NOMO-1 (cell line): ENCODE results near the gene MRPL16.
"Not testable (repeated sequence)": the region's sequence is repeated elsewhere in the genome, so short reads cannot be mapped to it uniquely, and the experiment has no call there.

Source experiments
- DNase-seq, 2 experiments: peaks; one replicate each; lab custom pipeline; 2025; ENCODE audit not compliant: unreplicated experiment in 2 of 2; lab: John Stamatoyannopoulos, UW

Gene MRPL16

GRCh38 chr11:59810189-59810910 is at the start of gene MRPL16:
Gene MRPL16 (minus strand): TSS chr11:59810778. CDS start chr11:59810658, 120 bp downstream.
- DNase-seq, result peak; percentile 87 to 88

- peak in 1 of 2 experiments; percentile 18 for DNase-seq
Observed at GRCh38 chr11:59859673-59860072, 49.1 kb upstream of the MRPL16 start.

GRCh38 chr11:59857439-59858434 is 47.2 kb upstream of the MRPL16 start:
- no peak for DNase-seq

- no peak for DNase-seq
Observed at GRCh38 chr11:59854871-59855270, 44.3 kb upstream of the MRPL16 start.

GRCh38 chr11:59851416-59851815 is 40.8 kb upstream of the MRPL16 start:
- DNase-seq, result not testable (repeated sequence)

GRCh38 chr11:59849551-59849950 is 39.0 kb upstream of the MRPL16 start:
- peak in 1 of 2 experiments; percentile 33 for DNase-seq

- peak in 1 of 2 experiments; percentile 42 for DNase-seq
Observed at GRCh38 chr11:59849129-59849528, 38.6 kb upstream of the MRPL16 start.

- DNase-seq, result not testable (repeated sequence)
Observed at GRCh38 chr11:59848439-59848838, 37.9 kb upstream of the MRPL16 start.

GRCh38 chr11:59847626-59848025 is 37.0 kb upstream of the MRPL16 start:
- DNase-seq, result no peak

- no peak for DNase-seq
Observed at GRCh38 chr11:59846556-59846955, 36.0 kb upstream of the MRPL16 start.

- no peak for DNase-seq
Observed at GRCh38 chr11:59845399-59845798, 34.8 kb upstream of the MRPL16 start, which contains the start of gene CBLIF. Gene CBLIF (minus strand): TSS chr11:59845499. CDS start chr11:59845453, 46 bp downstream.

- no peak for DNase-seq
Observed at GRCh38 chr11:59842316-59842715, 31.7 kb upstream of the MRPL16 start.

GRCh38 chr11:59841514-59841913 is 30.9 kb upstream of the MRPL16 start:
- DNase-seq, result no peak

- DNase-seq, result no peak
Observed at GRCh38 chr11:59839615-59840014, 29.0 kb upstream of the MRPL16 start.

- peak in 1 of 2 experiments; percentile 25 for DNase-seq
Observed at GRCh38 chr11:59833602-59834001, 23.0 kb upstream of the MRPL16 start.

- no peak for DNase-seq
Observed at GRCh38 chr11:59829358-59829757, 18.8 kb upstream of the MRPL16 start.

GRCh38 chr11:59822989-59823566 is 12.5 kb upstream of the MRPL16 start:
- peak; percentile 64 to 84 for DNase-seq

GRCh38 chr11:59818572-59818971 is 8.0 kb upstream of the MRPL16 start:
- DNase-seq, result peak; percentile 55 to 68

GRCh38 chr11:59816434-59816833 is 5.9 kb upstream of the MRPL16 start:
- DNase-seq, result not testable (repeated sequence)

- DNase-seq, result no peak
Observed at GRCh38 chr11:59815754-59816153, 5.2 kb upstream of the MRPL16 start.

GRCh38 chr11:59814021-59814420 is 3.4 kb upstream of the MRPL16 start:
- DNase-seq, result peak in 1 of 2 experiments; percentile 52
